IMR-90 (cell line): Measurements from ENCODE around the gene HOXC6. TPM values are rescaled to one million over a fixed set of nuclear protein-coding genes. Genes with fewer than 3 reads are reported as not detected.

Source experiments
- ATAC-seq: fragments of 200-7000 bp; cut with Tn5 transposase; 2 replicates; pipeline ENCODE4 v1.9.1; 2020; ENCODE audit warnings: low read depth, mild to moderate bottlenecking, moderate library complexity
- Bru-seq: library from RNA; stranded (reverse); fragments of 400-500 nt; gene quantifications from one replicate; lab custom pipeline; 2021; lab: Mats Ljungman, UMichigan
- BruChase-seq, 2 experiments: library from RNA; stranded (reverse); fragments of 400-500 nt; gene quantifications; one replicate each; lab custom pipeline; 2021; lab: Mats Ljungman, UMichigan
- BruUV-seq: library from RNA; stranded (reverse); fragments of 400-500 nt; replicated peaks from 2 replicates; lab custom pipeline; 2021; lab: Mats Ljungman, UMichigan
- CTCF ChIA-PET: fragments of 300-600 bp; formaldehyde crosslinking; extraction: SDS; loops from one replicate; lab custom pipeline; 2021; ENCODE audit warnings: antibody characterized with exemption; lab: Yijun Ruan, JAX
- POLR2A ChIA-PET: fragments of 300-600 bp; sonication (Branson Sonifier 250); formaldehyde crosslinking; loops from one replicate; lab custom pipeline; 2022; ENCODE audit warnings: antibody characterized with exemption; ENCODE audit not compliant: unreplicated experiment; lab: Charles Lee
- DNase-seq: peaks from one replicate; pipeline ENCODE4 v3.0.0; 2013
- H2AFZ ChIP-seq: replicated peaks from 2 replicates; pipeline ENCODE3; 2013; ENCODE audit warnings: low read length, mild to moderate bottlenecking; ENCODE audit not compliant: poor library complexity
- H2AK5ac ChIP-seq: 2 replicates; pipeline ENCODE4 v1.6.1; 2013; ENCODE audit warnings: low read depth, low read length, inconsistent platforms
- H2AK9ac ChIP-seq: replicated peaks from 2 replicates; pipeline ENCODE3; 2013; ENCODE audit warnings: mild to moderate bottlenecking, low read depth, low read length, moderate library complexity; ENCODE audit not compliant: poor library complexity
- H2BK120ac ChIP-seq: 2 replicates; pipeline ENCODE4 v1.6.1; 2013; ENCODE audit warnings: low read depth, low read length, inconsistent platforms
- H2BK15ac ChIP-seq: 3 replicates; pipeline ENCODE4 v1.6.1; 2013; ENCODE audit warnings: low read depth, low read length, inconsistent platforms
- H2BK20ac ChIP-seq: 2 replicates; pipeline ENCODE4 v1.6.1; 2013; ENCODE audit warnings: low read depth, mild to moderate bottlenecking, inconsistent platforms, low read length, moderate library complexity
- H2BK5ac ChIP-seq: 2 replicates; pipeline ENCODE4 v1.6.1; 2013; ENCODE audit warnings: mild to moderate bottlenecking, low read depth, low read length, inconsistent platforms; ENCODE audit not compliant: poor library complexity, severe bottlenecking
- H3K14ac ChIP-seq: replicated peaks from 2 replicates; pipeline ENCODE4 v1.6.1; 2013; ENCODE audit warnings: low read depth, low read length, inconsistent platforms
- H3K18ac ChIP-seq: 2 replicates; pipeline ENCODE4 v1.6.1; 2013; ENCODE audit warnings: low read depth, low read length, control low read depth
- H3K23ac ChIP-seq: 2 replicates; pipeline ENCODE4 v1.6.1; 2013; ENCODE audit warnings: low read depth, low read length, inconsistent platforms
- H3K27ac ChIP-seq: 2 replicates; pipeline ENCODE4 v1.5.1; 2013; ENCODE audit warnings: mild to moderate bottlenecking, control low read depth, low read length; ENCODE audit not compliant: insufficient read depth
- H3K27me3 ChIP-seq: 2 replicates; pipeline ENCODE4 v1.6.1; 2013; ENCODE audit warnings: low read length; ENCODE audit not compliant: control insufficient read depth, insufficient read depth
- H3K36me3 ChIP-seq: 2 replicates; pipeline ENCODE4 v1.6.1; 2013; ENCODE audit warnings: low read length, mixed read lengths; ENCODE audit not compliant: control insufficient read depth, insufficient read depth
- H3K4ac ChIP-seq: 2 replicates; pipeline ENCODE4 v1.6.1; 2013; ENCODE audit warnings: low read depth, low read length, inconsistent platforms
- H3K4me1 ChIP-seq: 2 replicates; pipeline ENCODE4 v1.6.1; 2013; ENCODE audit warnings: low read length, mixed read lengths; ENCODE audit not compliant: control insufficient read depth, insufficient read depth
- H3K4me2 ChIP-seq: 2 replicates; pipeline ENCODE4 v1.6.1; 2013; ENCODE audit warnings: low read depth, mild to moderate bottlenecking, control low read depth, low read length, moderate library complexity
- H3K4me3 ChIP-seq: 2 replicates; pipeline ENCODE4 v1.5.1; 2013; ENCODE audit warnings: low read depth, mild to moderate bottlenecking, control low read depth, low read length, moderate library complexity; ENCODE audit not compliant: insufficient read depth
- H3K56ac ChIP-seq: 2 replicates; pipeline ENCODE4 v1.6.1; 2013; ENCODE audit warnings: low read length, inconsistent platforms; ENCODE audit not compliant: insufficient read depth; ENCODE audit errors: extremely low read depth
- H3K79me1 ChIP-seq, 2 experiments: 2 replicates each; pipeline ENCODE4 v1.6.1; 2013; ENCODE audit warnings: low read length in 2 of 2, inconsistent platforms in 1 of 2, low read depth in 1 of 2
- H3K9ac ChIP-seq: 2 replicates; pipeline ENCODE4 v1.6.1; 2013; ENCODE audit warnings: low read depth, low read length, control low read depth
- H3K9me1 ChIP-seq: 2 replicates; pipeline ENCODE4 v1.6.1; 2013; ENCODE audit warnings: low read length, inconsistent platforms; ENCODE audit not compliant: insufficient read depth
- H3K9me3 ChIP-seq: 2 replicates; pipeline ENCODE4 v1.6.1; 2013; ENCODE audit warnings: low read length; ENCODE audit not compliant: control insufficient read depth, insufficient read depth
- H4K20me1 ChIP-seq: 2 replicates; pipeline ENCODE4 v1.6.1; 2013; ENCODE audit warnings: low read length, inconsistent platforms; ENCODE audit not compliant: insufficient read depth
- H4K5ac ChIP-seq: 2 replicates; pipeline ENCODE4 v1.6.1; 2013; ENCODE audit warnings: mild to moderate bottlenecking, low read depth, low read length, control low read depth
- H4K8ac ChIP-seq, 2 experiments: 2 replicates each; pipeline ENCODE4 v1.6.1; 2013; ENCODE audit warnings: low read depth in 2 of 2, low read length in 2 of 2, control low read depth in 1 of 2, inconsistent platforms in 1 of 2
- H4K91ac ChIP-seq: 2 replicates; pipeline ENCODE4 v1.6.1; 2013; ENCODE audit warnings: low read depth, low read length, inconsistent platforms; ENCODE audit not compliant: insufficient read depth
- CEBPB ChIP-seq: IDR thresholded peaks from 2 replicates; pipeline ENCODE4 v1.6.1; 2012; ENCODE audit warnings: low read depth, low read length, improper control_type of control experiment
- CHD1 ChIP-seq: IDR thresholded peaks from 2 replicates; pipeline ENCODE4 v1.6.1; 2012; ENCODE audit warnings: low read depth, low read length, improper control_type of control experiment
- FOS ChIP-seq: fragments of 150-350 bp; IDR thresholded peaks from 2 replicates; pipeline ENCODE4 v1.6.1; 2016; ENCODE audit warnings: low read depth, low read length
- MAFK ChIP-seq: IDR thresholded peaks from 2 replicates; pipeline ENCODE4 v1.6.1; 2012; ENCODE audit warnings: low read depth, low read length, improper control_type of control experiment
- MAZ ChIP-seq: IDR thresholded peaks from 2 replicates; pipeline ENCODE4 v1.6.1; 2012; ENCODE audit warnings: low read depth, mild to moderate bottlenecking, low read length, improper control_type of control experiment, moderate library complexity, borderline replicate concordance
- NFE2L2 ChIP-seq: fragments of 150-350 bp; IDR thresholded peaks from 2 replicates; pipeline ENCODE4 v1.6.1; 2016; ENCODE audit warnings: low read depth, mild to moderate bottlenecking, low read length
- RAD21 ChIP-seq: IDR thresholded peaks from 2 replicates; pipeline ENCODE4 v1.6.1; 2012; ENCODE audit warnings: low read length, improper control_type of control experiment
- SMC3 ChIP-seq: fragments of 150-350 bp; IDR thresholded peaks from 2 replicates; pipeline ENCODE4 v1.6.1; 2016; ENCODE audit warnings: low read depth, mild to moderate bottlenecking, antibody characterized with exemption, low read length, moderate library complexity
- USF2 ChIP-seq: fragments of 150-350 bp; IDR thresholded peaks from 2 replicates; pipeline ENCODE4 v1.6.1; 2017; ENCODE audit warnings: mild to moderate bottlenecking, antibody characterized with exemption, low read length, low read depth
- WGBS, 2 experiments: methylation state at CpG; one replicate each; pipeline versions ENCODE4 v1.1.5 to v1.1.7; 2013; ENCODE audit warnings: missing lambda C conversion rate in 2 of 2; ENCODE audit not compliant: insufficient read length in 1 of 2; ENCODE audit errors: extremely low coverage in 2 of 2; 5-methylcytosine and 5-hydroxymethylcytosine counted together
- dilution Hi-C: fragments of 300-500 bp; cut with HindIII; formaldehyde crosslinking; loops from one replicate; pipeline ENCODE4 v1.14.3; 2018; ENCODE audit warnings: low sequenced_read_pairs; ENCODE audit not compliant: unreplicated experiment
- in situ Hi-C: fragments of 300-500 bp; cut with MboI; formaldehyde crosslinking; loops from 3 replicates; pipeline ENCODE4 v1.14.3; 2019; ENCODE audit warnings: low sequenced_read_pairs, inconsistent platforms, mixed read lengths
- intact Hi-C: fragments of 100-400 bp; cut with micrococcal nuclease; formaldehyde crosslinking; loops from 2 replicates; pipeline ENCODE4 v1.10.0; 2022
- long read RNA-seq: library from polyadenylated mRNA; unstranded; transcript quantifications from one replicate; pipeline ENCODE4 v2.0.0, GENCODE V29; 2021; ENCODE audit not compliant: unreplicated experiment
- polyA plus RNA-seq, 3 experiments: library from polyadenylated mRNA; depleted of rRNA; stranded (reverse); fragments of >200 nt; gene quantifications; 2 replicates each; pipeline ENCODE4 v1.2.3, GENCODE V29; 2012; ENCODE audit warnings: low replicate concordance in 1 of 3
- total RNA-seq: library from RNA; depleted of rRNA; stranded (reverse); fragments of >200 nt; gene quantifications from 2 replicates; pipeline ENCODE4 v1.2.3, GENCODE V29; 2012; rRNA removed

Gene HOXC6
- total RNA-seq = not detected in 2 replicates
- polyA plus RNA-seq (2012; rRNA removed) = 1.1 TPM in 2 replicates
- polyA plus RNA-seq (2012; cell fraction: cytosol; rRNA removed) = 0.34 and 0.99 TPM in 2 replicates
- polyA plus RNA-seq (2012; cell fraction: nucleus; rRNA removed; ENCODE audit: low replicate concordance) = 2.4 and 3.6 TPM in 2 replicates
- percentile 14 among the genes with signal in this experiment for Bru-seq, nascent RNA
- percentile 25 among the genes with signal in this experiment for BruChase-seq, experiment 1, labeled RNA remaining after a 6-hour chase
- BruChase-seq, experiment 2, labeled RNA remaining after a 2-hour chase = percentile 26 among the genes with signal in this experiment
- long read RNA-seq = 0 reads

DNA sequence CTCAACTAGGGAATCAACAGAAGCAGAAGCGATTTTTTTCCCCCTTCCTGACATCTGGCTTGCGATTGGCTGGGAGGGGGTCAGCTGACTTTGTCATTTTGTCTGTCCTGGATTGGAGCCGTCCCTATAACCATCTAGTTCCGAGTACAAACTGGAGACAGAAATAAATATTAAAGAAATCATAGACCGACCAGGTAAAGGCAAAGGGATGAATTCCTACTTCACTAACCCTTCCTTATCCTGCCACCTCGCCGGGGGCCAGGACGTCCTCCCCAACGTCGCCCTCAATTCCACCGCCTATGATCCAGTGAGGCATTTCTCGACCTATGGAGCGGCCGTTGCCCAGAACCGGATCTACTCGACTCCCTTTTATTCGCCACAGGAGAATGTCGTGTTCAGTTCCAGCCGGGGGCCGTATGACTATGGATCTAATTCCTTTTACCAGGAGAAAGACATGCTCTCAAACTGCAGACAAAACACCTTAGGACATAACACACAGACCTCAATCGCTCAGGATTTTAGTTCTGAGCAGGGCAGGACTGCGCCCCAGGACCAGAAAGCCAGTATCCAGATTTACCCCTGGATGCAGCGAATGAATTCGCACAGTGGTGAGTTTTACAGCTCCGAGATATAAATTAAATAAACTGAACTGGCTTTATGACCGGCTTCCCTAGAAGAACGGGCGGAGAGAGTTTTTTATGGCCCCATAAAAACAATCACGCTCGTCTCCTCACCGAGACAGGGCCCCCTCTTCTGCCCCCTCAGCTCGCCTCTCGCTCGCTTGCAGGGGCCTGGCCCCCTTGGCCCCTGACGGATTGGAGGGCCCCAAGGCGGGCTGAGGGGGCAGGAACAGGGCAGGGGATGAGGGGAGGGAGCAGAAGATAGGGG is at the start of gene HOXC6:
Gene HOXC6 (plus strand): TSS at position 127 of the 888 bp plus-strand sequence. CDS start 82 bp downstream, at position 209.
- Histone ChIP-seq H3K9me1 (no peaks in the 10 kb centered on the region), H4K20me1 (no peaks in the 10 kb centered on the region), H3K27ac (no peak within 1 kb of the TSS), H2AFZ (no peak within 1 kb of the TSS), H4K8ac (no peak within 1 kb of the TSS), H3K56ac (no peak within 1 kb of the TSS), H3K23ac (no peak within 1 kb of the TSS), H3K4me1 (no peaks in the 10 kb centered on the region), H3K27me3 (peaks cover 88% of the 10 kb centered on the region), H3K18ac (no peak within 1 kb of the TSS), H3K9ac (no peak within 1 kb of the TSS), H4K5ac (no peak within 1 kb of the TSS), H4K91ac (no peak within 1 kb of the TSS), H3K14ac (no peak within 1 kb of the TSS), H2BK15ac (no peak within 1 kb of the TSS), H2BK5ac (no peak within 1 kb of the TSS), H3K79me1 (no peaks in the 10 kb centered on the region), H2AK5ac (no peak within 1 kb of the TSS), H3K4me2 (peak within 1 kb of the TSS; percentile 6; the same call in 1 of the 2 replicates), H2AK9ac (no peak within 1 kb of the TSS), H3K9me3 (peaks cover 11% of the 10 kb centered on the region), H3K36me3 (no peaks in the 10 kb centered on the region), H3K4ac (no peak within 1 kb of the TSS), H2BK120ac (no peak within 1 kb of the TSS), H2BK20ac (no peak within 1 kb of the TSS), H3K4me3 (0 out of 2 replicates have a peak within 1 kb of the TSS, but pooled peaks have one; percentile 10)
- 5% methylated on average over 15 of the region's 36 CpGs; no CpG with 5 or more reads in 1 of the 2 experiments for WGBS, 2 experiments
- TF ChIP-seq CHD1 (no peak), MAZ (no peak), SMC3 (no peak), NFE2L2 (no peak), MAFK (no peak), USF2 (peak; percentile 59), FOS (no peak), CEBPB (no peak), RAD21 (no peak)
- no TSS peak for BruUV-seq
- DNase-seq (no peak), ATAC-seq (no peak)
- ChIA-PET POLR2A (no interaction called here), CTCF (interaction anchor here (0.6 kb wide), 1 partner anchor 594 kb away, joined by 3 read pairs; no protein-coding TSS in a partner anchor)
- in situ Hi-C loops (no loop called here), dilution Hi-C loops (no loop called here), intact Hi-C loops (no loop called here)
